ENCODE results near the gene OR51E1.

The OR51E1 gene

DNA sequence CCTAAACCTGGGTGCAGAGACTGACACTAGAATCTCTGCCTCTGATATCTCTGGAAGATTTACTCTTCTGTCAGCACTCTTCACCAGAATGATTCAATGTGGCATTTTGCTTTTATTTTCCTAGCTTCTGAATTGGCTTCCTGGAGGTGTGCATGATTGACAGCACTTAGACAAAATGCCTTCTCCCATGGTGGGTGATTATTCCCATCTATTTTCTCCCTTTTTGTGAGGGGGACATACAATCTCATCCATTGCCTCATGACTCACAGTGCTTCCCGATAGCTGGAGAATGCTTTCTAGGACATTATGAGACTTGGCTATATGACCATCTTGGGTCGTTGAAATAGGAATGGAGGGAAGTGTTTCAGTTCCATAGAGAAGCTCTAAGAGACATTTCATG, 31.8 kb upstream of the OR51E1 start:
- H3K4me3 ChIP-seq (ENCODE audit: low read length) = no peak overlapping the region
- TF ChIP-seq, protein P1, sequence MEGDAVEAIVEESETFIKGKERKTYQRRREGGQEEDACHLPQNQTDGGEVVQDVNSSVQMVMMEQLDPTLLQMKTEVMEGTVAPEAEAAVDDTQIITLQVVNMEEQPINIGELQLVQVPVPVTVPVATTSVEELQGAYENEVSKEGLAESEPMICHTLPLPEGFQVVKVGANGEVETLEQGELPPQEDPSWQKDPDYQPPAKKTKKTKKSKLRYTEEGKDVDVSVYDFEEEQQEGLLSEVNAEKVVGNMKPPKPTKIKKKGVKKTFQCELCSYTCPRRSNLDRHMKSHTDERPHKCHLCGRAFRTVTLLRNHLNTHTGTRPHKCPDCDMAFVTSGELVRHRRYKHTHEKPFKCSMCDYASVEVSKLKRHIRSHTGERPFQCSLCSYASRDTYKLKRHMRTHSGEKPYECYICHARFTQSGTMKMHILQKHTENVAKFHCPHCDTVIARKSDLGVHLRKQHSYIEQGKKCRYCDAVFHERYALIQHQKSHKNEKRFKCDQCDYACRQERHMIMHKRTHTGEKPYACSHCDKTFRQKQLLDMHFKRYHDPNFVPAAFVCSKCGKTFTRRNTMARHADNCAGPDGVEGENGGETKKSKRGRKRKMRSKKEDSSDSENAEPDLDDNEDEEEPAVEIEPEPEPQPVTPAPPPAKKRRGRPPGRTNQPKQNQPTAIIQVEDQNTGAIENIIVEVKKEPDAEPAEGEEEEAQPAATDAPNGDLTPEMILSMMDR (conservative IDR thresholded peaks at IDR 0.05; ENCODE audit: low read length) = no peak
- no peak for DNase-seq (ENCODE audit: low read depth)

DNA sequence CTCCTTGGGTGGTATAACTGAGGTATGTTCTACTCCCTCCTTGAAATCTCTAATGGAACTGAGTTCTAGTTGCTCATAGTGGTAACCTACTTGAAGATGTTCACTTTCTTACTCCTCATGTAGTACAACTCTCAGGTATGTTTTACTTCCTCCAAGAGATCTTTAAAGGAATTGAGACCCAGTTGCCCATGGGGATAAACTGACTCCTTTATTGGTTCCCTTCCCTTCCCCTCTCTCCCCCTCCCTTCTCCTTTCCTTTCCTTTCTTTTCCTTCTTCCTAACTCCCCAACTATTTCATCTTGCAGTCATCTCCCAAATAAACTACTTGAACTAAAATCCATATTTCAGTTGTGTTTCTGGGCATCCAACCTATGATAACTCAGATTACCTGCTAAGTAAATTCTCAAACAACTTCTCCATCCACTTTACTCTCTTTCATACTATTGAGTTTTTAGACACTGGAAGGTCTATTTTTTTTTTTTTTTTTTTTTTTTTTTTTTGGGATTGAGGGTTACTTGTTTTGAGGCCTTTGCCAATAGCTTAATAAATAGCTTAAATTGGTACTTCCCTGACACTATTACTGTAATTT, 27.8 kb upstream of the OR51E1 start:
- DNase-seq (ENCODE audit: low read depth) = no peak
- TF ChIP-seq, protein P1 (conservative IDR thresholded peaks at IDR 0.05; ENCODE audit: low read length) = no peak
- H3K4me3 ChIP-seq (ENCODE audit: low read length) = no peak overlapping the region

DNA sequence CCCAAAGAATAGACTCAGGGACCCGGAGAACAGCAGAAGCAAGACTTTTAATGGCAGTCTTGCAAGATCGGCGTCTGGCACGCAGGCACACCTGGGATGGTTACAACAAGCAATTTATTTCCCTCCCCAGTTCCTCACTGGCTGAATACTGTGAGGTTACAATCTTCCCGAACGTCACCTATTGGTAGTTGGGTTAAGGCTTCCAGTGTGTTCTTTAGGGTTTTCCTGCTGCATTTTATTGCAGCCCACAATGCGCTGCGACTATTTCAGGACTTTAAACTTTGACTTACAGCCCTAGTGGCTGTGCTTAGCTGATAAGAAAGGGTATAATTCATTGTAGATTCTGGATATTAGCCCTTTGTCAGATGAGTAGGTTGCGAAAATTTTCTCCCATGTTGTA, 24.3 kb upstream of the OR51E1 start:
- H3K4me3 ChIP-seq (ENCODE audit: low read length) = no peak overlapping the region
- DNase-seq (ENCODE audit: low read depth) = no peak
- TF ChIP-seq, protein P1 (conservative IDR thresholded peaks at IDR 0.05; ENCODE audit: low read length) = no peak

GRCh38 chr11:4626207-4627099, 17.3 kb upstream of the OR51E1 start:
- peak; percentile 48 for DNase-seq (ENCODE audit: low read depth)
- no peak overlapping the region for H3K4me3 ChIP-seq (ENCODE audit: low read length)
- TF ChIP-seq, protein P1 (conservative IDR thresholded peaks at IDR 0.05; ENCODE audit: low read length) = peak; percentile 57

DNA sequence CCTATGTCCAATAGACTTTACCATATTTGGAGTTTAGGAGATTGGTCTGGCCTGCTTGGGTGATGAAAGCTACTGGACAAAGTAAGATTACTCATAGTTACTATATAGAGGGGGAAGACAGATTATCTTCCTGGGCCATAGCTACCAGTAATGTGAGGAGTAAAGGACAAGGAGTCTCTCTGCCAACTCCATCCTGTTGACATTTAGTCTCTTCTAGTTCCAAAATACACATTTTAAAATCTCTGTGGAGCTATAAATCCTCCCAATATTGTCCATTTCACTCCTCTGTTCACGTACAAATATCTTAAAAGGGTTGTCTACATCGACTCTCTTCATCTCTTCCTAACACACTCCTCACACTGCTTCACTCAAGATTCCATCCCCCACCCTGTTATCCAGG, 7.6 kb upstream of the OR51E1 start:
- TF ChIP-seq, protein P1 (conservative IDR thresholded peaks at IDR 0.05; ENCODE audit: low read length) = no peak
- H3K4me3 ChIP-seq (ENCODE audit: low read length) = no peak overlapping the region

GRCh38 chr11:4636962-4637661, 6.7 kb upstream of the OR51E1 start, which contains the start of gene OR51D1:
TSS of gene OR51D1 (plus strand) at chr11:4637477. CDS start at chr11:4639791, 2,314 bp downstream.
- peak within 1 kb of the TSS; percentile 37 for H3K4me3 ChIP-seq (ENCODE audit: low read length)
- peak; percentile 61 for DNase-seq (ENCODE audit: low read depth)
- TF ChIP-seq, protein P1 (conservative IDR thresholded peaks at IDR 0.05; ENCODE audit: low read length) = peak; percentile 97

More for the DNA sequence above, 7.6 kb upstream of the OR51E1 start:
- no peak for DNase-seq (ENCODE audit: low read depth)

Measured in AG10803 (cell line).